Activated naive CD8-positive, alpha-beta T cell treated with anti-CD3 and anti-CD28 coated beads, Interleukin-2, amount 10 ng/mL, durations not matched to agents 7 days and 5 days (primary cell): ENCODE results near the gene CDC34. TPM values are rescaled to one million over a fixed set of nuclear protein-coding genes. Genes with fewer than 3 reads are reported as not detected.

Experiments
- ATAC-seq: fragments of 150-1000 bp; cut with Tn5 transposase; one replicate; pipeline ENCODE4 v1.10.0; 2021; ENCODE audit warnings: low read depth, moderate library complexity
- POLR2A ChIA-PET: fragments of 350-600 bp; sonication (Branson Sonifier 250); formaldehyde crosslinking; loops from one replicate; lab custom pipeline; 2021; ENCODE audit warnings: antibody characterized with exemption; lab: Charles Lee
- DNase-seq: peaks from one replicate; pipeline ENCODE4 v3.0.0; 2021
- H3K27ac Mint-ChIP-seq: one replicate; pipeline ENCODE4 v1.8.0; 2022; ENCODE audit warnings: mild to moderate bottlenecking, mixed read lengths
- H3K27me3 Mint-ChIP-seq: one replicate; pipeline ENCODE4 v1.8.0; 2022; ENCODE audit warnings: mild to moderate bottlenecking, moderate library complexity, mixed read lengths
- H3K36me3 Mint-ChIP-seq: one replicate; pipeline ENCODE4 v1.8.0; 2021; ENCODE audit warnings: mild to moderate bottlenecking, mixed read lengths
- H3K4me1 Mint-ChIP-seq: one replicate; pipeline ENCODE4 v1.8.0; 2021; ENCODE audit warnings: mixed read lengths
- H3K4me3 Mint-ChIP-seq: one replicate; pipeline ENCODE4 v1.8.0; 2022; ENCODE audit warnings: mild to moderate bottlenecking, moderate library complexity, mixed read lengths
- H3K9me3 Mint-ChIP-seq: one replicate; pipeline ENCODE4 v1.8.0; 2021; ENCODE audit warnings: mixed read lengths
- total RNA-seq, 2 experiments: library from RNA; stranded (reverse); gene quantifications; one replicate each; pipeline ENCODE4 v1.2.3, GENCODE V29; 2021

Gene CDC34
- total RNA-seq, 2 experiments from 2014 or later = 49.2 to 51.5 TPM

DNA sequence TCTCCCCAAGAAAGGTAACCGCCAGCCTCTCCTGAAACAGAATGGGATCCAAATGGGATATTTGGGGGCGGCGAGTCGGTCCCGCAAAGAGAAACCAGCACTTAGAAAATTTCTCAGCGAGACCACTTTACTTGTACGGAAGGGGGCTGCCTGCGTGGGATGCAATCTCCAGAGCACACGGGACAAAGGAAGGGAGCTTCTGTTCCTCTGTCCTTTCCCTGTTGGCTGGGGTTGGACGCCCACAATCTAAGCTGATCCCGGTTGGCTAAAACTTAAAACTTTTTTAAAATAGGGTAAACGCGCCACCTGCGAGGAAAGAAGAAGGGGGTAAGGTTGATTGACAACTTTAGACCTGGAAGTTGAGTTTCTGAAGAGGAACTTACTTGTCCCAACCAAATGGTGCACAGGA, 40.0 kb downstream of the CDC34 start:
- POLR2A ChIA-PET = interaction anchor here (0.9 to 2.2 kb wide), 5 partner anchors 39 to 92 kb away, joined by 3 to 24 read pairs (median 6); partner anchors contain the start of genes CDC34, RNF126 and TPGS1
- Mint-ChIP-seq H3K4me1 (peaks cover 24% of the 10 kb centered on the region), H3K9me3 (no peaks in the 10 kb centered on the region), H3K27ac (peak overlapping the region; percentile 97), H3K4me3 (peak overlapping the region; percentile 97), H3K27me3 (no peaks in the 10 kb centered on the region), H3K36me3 (no peaks in the 10 kb centered on the region)
- ATAC-seq = no peak
- no peak for DNase-seq

DNA sequence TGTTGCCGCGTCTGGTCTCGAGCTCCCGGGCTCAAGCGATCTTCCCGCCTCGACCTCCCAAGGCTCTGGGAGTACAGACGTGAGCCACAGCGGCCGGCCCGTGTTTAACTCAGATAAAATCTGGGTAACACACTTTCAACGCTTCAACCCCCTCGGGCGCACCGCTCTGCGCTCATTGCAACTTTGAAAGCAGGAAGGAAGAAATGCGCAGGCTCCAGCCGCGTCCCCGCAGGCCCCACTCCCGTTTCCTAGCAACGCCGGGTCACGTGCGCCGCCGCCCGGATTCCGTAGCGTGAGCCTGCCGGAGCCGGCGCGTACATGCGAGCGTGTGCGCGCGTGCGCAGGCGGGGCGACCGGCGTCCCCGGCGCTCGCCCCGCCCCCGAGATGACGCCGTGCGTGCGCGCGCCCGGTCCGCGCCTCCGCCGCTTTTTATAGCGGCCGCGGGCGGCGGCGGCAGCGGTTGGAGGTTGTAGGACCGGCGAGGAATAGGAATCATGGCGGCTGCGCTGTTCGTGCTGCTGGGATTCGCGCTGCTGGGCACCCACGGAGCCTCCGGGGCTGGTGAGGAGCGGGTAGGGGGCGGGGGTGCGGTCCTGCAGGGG, 40.7 kb downstream of the CDC34 start, which contains the start of gene BSG:
BSG (plus strand) TSS at position 457 of the 603 bp plus-strand sequence; CDS start at position 496, 39 bp downstream.
- Mint-ChIP-seq H3K36me3 (no peaks in the 10 kb centered on the region), H3K4me3 (peak within 1 kb of the TSS; percentile 97), H3K9me3 (no peaks in the 10 kb centered on the region), H3K27me3 (no peaks in the 10 kb centered on the region), H3K27ac (peak within 1 kb of the TSS; percentile 97), H3K4me1 (peaks cover 26% of the 10 kb centered on the region)
- peak; percentile 99 for DNase-seq
- POLR2A ChIA-PET = interaction anchor here (0.9 to 2.2 kb wide), 6 partner anchors 28 to 91 kb away, joined by 3 to 24 read pairs (median 6); partner anchors contain the start of genes CDC34, GZMM, RNF126 and TPGS1
- peak; percentile 83 for ATAC-seq

DNA sequence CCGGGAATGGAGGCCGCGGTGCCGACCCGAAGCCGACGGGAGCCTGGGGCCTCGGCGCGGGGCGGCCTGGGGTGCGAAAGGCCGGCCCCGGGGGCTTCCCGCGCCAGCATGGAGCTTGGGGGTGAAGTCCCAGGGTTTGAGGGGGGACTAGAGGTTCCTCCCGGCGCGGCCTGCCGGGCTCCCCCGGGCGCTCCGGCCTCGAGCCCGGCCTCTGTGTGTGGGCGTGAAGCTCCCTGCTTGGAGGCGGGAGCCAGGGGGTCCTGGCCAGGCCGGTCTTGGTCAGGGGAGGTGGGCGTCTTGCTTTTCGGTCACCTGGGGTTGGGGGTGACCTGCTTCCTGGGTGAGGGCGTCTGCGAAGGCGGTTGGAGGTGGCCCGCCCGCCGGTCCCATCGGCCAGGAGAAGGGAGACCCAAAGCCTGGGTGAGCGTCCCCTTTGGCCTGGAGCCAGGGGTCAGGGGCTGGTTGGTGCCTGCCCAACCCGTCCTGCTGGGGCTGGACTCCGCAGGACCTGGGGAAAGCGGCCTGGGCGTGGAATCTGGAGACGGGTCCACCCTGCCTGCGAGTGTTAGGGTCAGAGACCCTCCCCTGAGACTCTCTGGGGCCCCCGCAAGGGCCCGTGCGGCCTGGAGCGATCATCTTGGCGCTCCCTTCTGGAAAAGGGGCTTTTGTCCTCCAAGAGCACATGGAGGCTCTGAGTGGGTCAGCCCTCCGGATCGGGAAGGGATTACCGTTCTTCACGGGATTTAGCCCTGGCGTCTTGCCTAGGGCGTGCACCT, 41.4 kb downstream of the CDC34 start:
- Mint-ChIP-seq H3K27ac (peak overlapping the region; percentile 93), H3K36me3 (no peaks in the 10 kb centered on the region), H3K9me3 (no peaks in the 10 kb centered on the region), H3K4me3 (peak overlapping the region; percentile 97), H3K27me3 (no peaks in the 10 kb centered on the region), H3K4me1 (peaks cover 26% of the 10 kb centered on the region)
- POLR2A ChIA-PET = interaction anchor here (0.7 to 2.2 kb wide), 6 partner anchors 29 to 90 kb away, joined by 3 to 24 read pairs (median 6); partner anchors contain the start of genes CDC34, GZMM, RNF126 and TPGS1
- ATAC-seq (no peak), DNase-seq (peak; percentile 58)

- POLR2A ChIA-PET = no interaction called here
- Mint-ChIP-seq H3K4me1 (peaks cover 26% of the 10 kb centered on the region), H3K27me3 (no peaks in the 10 kb centered on the region), H3K27ac (peak overlapping the region; percentile 74), H3K9me3 (no peaks in the 10 kb centered on the region), H3K36me3 (no peaks in the 10 kb centered on the region), H3K4me3 (peak overlapping the region; percentile 97)
- no peak for ATAC-seq
- no peak for DNase-seq
Measured at GRCh38 chr19:573519-573825, 41.9 kb downstream of the CDC34 start.

- POLR2A ChIA-PET = no interaction called here
- DNase-seq = no peak
- Mint-ChIP-seq H3K27ac (peak overlapping the region; percentile 25), H3K4me1 (peaks cover 25% of the 10 kb centered on the region), H3K4me3 (peak overlapping the region; percentile 39), H3K36me3 (no peaks in the 10 kb centered on the region), H3K9me3 (no peaks in the 10 kb centered on the region), H3K27me3 (no peaks in the 10 kb centered on the region)
- ATAC-seq = no peak
Measured at GRCh38 chr19:574658-575526, 43.3 kb downstream of the CDC34 start.

DNA sequence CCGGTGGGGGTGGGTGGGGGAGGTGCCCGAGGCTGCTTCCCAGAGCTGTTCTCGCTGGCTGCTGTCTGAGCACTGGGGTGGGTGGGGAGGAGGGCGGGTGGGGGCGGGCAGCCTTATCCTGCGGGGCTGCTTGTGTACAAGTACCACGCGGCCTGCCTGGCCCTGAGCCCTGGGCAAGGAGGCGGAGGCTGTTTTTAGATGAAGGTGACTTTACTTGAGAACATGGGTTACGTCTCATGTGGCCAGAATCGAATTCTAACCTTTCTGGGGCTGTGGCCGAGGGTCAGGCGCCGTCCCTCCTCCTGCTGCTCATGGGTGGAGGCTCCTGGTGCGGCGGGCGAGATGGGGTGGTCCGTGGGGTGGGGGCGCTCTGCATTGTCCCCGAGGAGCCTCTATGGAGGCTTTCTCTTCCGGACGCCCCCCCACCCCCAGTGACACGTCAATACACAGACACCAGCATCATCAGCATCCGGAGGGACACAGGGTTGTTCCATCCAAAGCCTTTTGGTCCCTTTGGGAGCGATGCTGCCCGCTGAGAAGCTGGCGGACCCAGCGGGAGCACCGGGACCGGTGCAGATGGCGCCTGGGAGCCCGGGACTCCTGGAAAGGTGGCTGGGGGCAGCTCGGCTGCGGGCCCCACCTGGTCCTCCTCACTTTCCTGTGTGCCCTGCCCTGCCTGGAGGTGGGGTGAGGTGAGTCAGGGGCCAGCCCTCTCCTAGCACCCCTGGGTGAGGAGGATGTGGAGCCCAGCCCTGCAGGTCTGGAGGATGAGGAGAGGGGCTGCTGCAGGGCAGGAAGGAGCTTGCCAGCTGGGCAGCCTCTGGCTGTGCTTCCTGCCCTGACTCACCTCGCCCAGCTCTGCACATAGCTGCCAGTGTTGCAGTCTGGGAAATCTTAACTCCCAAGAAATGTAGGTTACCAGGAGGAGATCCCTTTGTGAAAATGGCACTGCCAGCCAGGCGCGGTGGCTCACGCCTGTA, 44.3 kb downstream of the CDC34 start:
- Mint-ChIP-seq H3K27ac (no peak overlapping the region), H3K4me1 (peaks cover 23% of the 10 kb centered on the region), H3K27me3 (no peaks in the 10 kb centered on the region), H3K9me3 (no peaks in the 10 kb centered on the region), H3K36me3 (no peaks in the 10 kb centered on the region), H3K4me3 (no peak overlapping the region)
- POLR2A ChIA-PET = interaction anchor here (0.5 to 1.5 kb wide), 2 partner anchors 36 to 57 kb away, joined by 3 to 5 read pairs; partner anchors contain the start of gene POLRMT
- DNase-seq (no peak), ATAC-seq (no peak)

- POLR2A ChIA-PET = interaction anchor here (0.6 to 1.5 kb wide), 3 partner anchors 10 to 86 kb away, joined by 3 read pairs; partner anchors contain the start of gene POLRMT
- Mint-ChIP-seq H3K27me3 (no peaks in the 10 kb centered on the region), H3K36me3 (no peaks in the 10 kb centered on the region), H3K4me3 (no peak overlapping the region), H3K27ac (no peak overlapping the region), H3K4me1 (peaks cover 18% of the 10 kb centered on the region), H3K9me3 (no peaks in the 10 kb centered on the region)
- no peak for DNase-seq
- ATAC-seq = no peak
Measured at GRCh38 chr19:576768-577438, 45.3 kb downstream of the CDC34 start.

DNA sequence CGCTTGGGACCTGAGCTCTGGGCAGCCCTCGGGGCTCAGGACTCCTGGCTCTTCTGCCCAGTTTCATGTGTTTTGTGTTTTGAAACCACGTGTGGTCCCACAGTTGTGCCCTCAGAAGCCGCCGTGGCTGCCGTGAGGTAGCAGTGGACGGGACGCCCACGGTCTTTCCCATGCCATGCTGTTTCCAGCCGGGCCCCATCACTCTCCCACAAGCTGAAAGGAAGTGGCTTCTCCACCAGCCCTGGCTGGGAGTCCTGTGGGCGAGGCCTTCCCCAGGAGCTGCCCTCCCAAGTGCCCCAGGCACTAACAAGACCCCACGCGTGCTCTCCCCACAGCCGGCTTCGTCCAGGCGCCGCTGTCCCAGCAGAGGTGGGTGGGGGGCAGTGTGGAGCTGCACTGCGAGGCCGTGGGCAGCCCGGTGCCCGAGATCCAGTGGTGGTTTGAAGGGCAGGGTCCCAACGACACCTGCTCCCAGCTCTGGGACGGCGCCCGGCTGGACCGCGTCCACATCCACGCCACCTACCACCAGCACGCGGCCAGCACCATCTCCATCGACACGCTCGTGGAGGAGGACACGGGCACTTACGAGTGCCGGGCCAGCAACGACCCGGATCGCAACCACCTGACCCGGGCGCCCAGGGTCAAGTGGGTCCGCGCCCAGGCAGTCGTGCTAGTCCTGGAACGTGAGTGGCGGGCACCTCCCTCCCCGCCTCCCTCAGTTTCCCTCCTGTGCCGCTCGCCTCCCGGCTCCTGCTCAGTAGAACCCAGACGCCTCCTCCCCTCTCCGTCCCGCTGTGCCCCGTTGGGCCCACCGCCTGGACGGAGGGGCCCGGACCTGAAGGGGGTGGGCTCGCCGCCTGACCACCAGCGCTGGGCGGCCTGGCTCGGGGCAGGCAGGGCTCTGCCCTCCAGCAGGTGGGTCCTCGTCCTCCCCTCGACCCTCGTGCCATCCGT, 46.2 kb downstream of the CDC34 start:
- H3K36me3 Mint-ChIP-seq = no peaks in the 10 kb centered on the region
- DNase-seq (no peak), ATAC-seq (no peak)
- H3K9me3 Mint-ChIP-seq = no peaks in the 10 kb centered on the region
- H3K4me3 Mint-ChIP-seq = no peak overlapping the region
- POLR2A ChIA-PET = interaction anchor here (0.5 to 1.5 kb wide), 3 partner anchors 9 to 56 kb away, joined by 3 to 6 read pairs (median 3); partner anchors contain the start of gene POLRMT
- H3K27me3 Mint-ChIP-seq = no peaks in the 10 kb centered on the region
- peaks cover 16% of the 10 kb centered on the region for H3K4me1 Mint-ChIP-seq
- H3K27ac Mint-ChIP-seq = no peak overlapping the region

DNA sequence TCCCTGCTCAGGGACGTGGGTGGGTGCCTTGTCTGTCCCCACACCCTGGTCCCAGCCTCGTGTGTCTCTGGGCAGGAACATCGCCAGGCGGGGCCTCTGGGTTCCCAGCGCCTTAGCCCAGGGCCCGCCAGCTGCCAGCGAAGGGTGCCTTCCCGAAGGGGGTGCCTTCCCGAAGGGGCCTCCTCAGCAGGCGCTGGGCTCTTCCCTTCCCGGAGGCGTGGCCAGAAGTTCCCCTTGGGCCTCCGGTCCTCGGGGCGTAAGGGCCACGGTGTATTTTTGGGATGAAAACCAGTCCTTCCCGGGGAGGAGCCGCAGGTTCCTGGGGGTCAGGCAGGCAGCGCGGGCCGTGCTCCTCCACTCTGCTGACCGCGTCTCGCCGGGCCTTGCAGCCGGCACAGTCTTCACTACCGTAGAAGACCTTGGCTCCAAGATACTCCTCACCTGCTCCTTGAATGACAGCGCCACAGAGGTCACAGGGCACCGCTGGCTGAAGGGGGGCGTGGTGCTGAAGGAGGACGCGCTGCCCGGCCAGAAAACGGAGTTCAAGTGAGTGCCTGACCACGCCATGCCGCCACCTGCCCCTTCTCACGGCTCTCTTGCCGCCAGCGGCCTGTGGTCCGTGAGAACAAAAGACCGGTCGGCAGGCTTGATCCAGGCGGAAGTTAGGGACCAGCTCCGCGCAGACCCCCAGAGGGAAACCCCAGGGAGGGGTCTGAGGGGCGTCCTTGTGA, 47.7 kb downstream of the CDC34 start:
- DNase-seq = no peak
- no peak for ATAC-seq
- Mint-ChIP-seq H3K4me3 (no peak overlapping the region), H3K9me3 (no peaks in the 10 kb centered on the region), H3K4me1 (peaks cover 12% of the 10 kb centered on the region), H3K27me3 (no peaks in the 10 kb centered on the region), H3K36me3 (no peaks in the 10 kb centered on the region), H3K27ac (no peak overlapping the region)
- POLR2A ChIA-PET = no interaction called here

DNA sequence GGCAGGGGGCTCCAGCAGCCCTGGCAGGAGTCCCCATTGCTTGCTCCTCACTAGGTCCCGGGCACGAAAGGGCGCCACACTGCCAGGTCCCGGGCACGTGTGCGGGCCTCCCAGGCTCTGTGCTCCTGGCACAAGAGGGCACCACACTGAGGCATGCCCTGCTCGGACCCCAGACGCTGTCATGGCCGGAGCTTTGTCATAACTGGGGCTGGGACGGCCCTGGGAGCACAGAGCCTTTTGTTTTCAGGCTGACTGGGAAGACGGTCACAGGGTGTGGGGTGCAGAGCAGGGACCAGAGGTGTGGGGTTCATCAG, 48.2 kb downstream of the CDC34 start:
- Mint-ChIP-seq H3K4me3 (no peak overlapping the region), H3K27me3 (no peaks in the 10 kb centered on the region), H3K4me1 (peaks cover 7% of the 10 kb centered on the region), H3K36me3 (no peaks in the 10 kb centered on the region), H3K27ac (no peak overlapping the region), H3K9me3 (no peaks in the 10 kb centered on the region)
- POLR2A ChIA-PET = no interaction called here
- DNase-seq (no peak), ATAC-seq (no peak)
